Mucosa of descending colon (tissue), 3 donors: ENCODE data around the gene STYXL1. TPM values are rescaled to one million over a fixed set of nuclear protein-coding genes. Genes with fewer than 3 reads are reported as not detected.

Source experiments
- ATAC-seq: fragments of 200-7000 bp; cut with Tn5 transposase; one replicate; pipeline ENCODE4 v1.9.1; 2020; ENCODE audit warnings: mild to moderate bottlenecking, moderate library complexity
- DNase-seq, 3 donors: peaks; one replicate each; pipeline ENCODE4 v3.0.0-alpha.2; 2020
- H3K36me3 ChIP-seq: fragments of 200-600 bp; one replicate; pipeline ENCODE4 v1.8.0; 2021; ENCODE audit warnings: low read depth, mild to moderate bottlenecking
- H3K4me1 ChIP-seq: fragments of 200-600 bp; one replicate; pipeline ENCODE4 v1.8.0; 2021; ENCODE audit warnings: low read depth, mild to moderate bottlenecking
- H3K4me3 ChIP-seq: fragments of 200-600 bp; one replicate; pipeline ENCODE4 v1.8.0; 2021; ENCODE audit warnings: mild to moderate bottlenecking
- H3K9me3 ChIP-seq: fragments of 200-600 bp; one replicate; pipeline ENCODE4 v1.8.0; 2021; ENCODE audit warnings: mild to moderate bottlenecking
- intact Hi-C, 2 donors: fragments of 100-400 bp; cut with DNase I in 1 of 2; cut with micrococcal nuclease in 1 of 2; formaldehyde crosslinking; loops; one replicate each; pipeline versions ENCODE4 v1.11.0 to v1.11.1; 2022; cut with DNase I, micrococcal nuclease
- total RNA-seq, 3 donors: library from RNA; stranded (reverse); fragmentation: NEBNext Ultra II Directional in 2 of 3; extraction: Animal tissue kit (Norgen Biotek cat#: 25700) in 2 of 3; gene quantifications; one replicate each; pipeline versions ENCODE4 v1.2.1 to v1.2.4, GENCODE V29; 2021 to 2023
- TF ChIP-seq, protein P1 (sequence below): fragments of 200-600 bp; IDR thresholded peaks from one replicate; pipeline ENCODE4 v1.8.0; 2022; ENCODE audit warnings: antibody characterized with exemption, mild to moderate bottlenecking
- donor health status: DM: no; HTN: no; CAD: no; lungs with moderate emphysema.
- donor health status: DM: no; HTN: no; CAD: no.
- donor health status: DM: no; HTN: yes; CAD: no.

STYXL1 gene
- total RNA-seq, 3 donors from 2014 or later = 31.1 to 36.0 (median 33.7) TPM

DNA sequence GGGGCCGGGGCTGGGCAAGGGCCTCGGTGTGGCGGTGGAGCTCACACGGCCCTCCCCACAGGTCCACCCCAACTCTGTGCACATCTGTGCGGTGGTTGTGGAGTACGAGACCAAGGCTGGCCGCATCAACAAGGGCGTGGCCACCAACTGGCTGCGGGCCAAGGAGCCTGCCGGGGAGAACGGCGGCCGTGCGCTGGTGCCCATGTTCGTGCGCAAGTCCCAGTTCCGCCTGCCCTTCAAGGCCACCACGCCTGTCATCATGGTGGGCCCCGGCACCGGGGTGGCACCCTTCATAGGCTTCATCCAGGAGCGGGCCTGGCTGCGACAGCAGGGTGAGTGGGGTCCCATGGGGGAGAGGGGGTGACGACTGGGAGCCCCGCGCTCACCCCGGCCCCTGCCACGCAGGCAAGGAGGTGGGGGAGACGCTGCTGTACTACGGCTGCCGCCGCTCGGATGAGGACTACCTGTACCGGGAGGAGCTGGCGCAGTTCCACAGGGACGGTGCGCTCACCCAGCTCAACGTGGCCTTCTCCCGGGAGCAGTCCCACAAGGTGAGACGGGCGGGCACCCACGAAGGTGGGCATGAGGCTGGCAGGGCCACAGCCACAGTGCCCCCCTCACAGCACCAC lies 62.2 kb downstream of the STYXL1 start:
- peaks cover 3% of the 10 kb centered on the region for H3K4me1 ChIP-seq
- TF ChIP-seq, protein P1, sequence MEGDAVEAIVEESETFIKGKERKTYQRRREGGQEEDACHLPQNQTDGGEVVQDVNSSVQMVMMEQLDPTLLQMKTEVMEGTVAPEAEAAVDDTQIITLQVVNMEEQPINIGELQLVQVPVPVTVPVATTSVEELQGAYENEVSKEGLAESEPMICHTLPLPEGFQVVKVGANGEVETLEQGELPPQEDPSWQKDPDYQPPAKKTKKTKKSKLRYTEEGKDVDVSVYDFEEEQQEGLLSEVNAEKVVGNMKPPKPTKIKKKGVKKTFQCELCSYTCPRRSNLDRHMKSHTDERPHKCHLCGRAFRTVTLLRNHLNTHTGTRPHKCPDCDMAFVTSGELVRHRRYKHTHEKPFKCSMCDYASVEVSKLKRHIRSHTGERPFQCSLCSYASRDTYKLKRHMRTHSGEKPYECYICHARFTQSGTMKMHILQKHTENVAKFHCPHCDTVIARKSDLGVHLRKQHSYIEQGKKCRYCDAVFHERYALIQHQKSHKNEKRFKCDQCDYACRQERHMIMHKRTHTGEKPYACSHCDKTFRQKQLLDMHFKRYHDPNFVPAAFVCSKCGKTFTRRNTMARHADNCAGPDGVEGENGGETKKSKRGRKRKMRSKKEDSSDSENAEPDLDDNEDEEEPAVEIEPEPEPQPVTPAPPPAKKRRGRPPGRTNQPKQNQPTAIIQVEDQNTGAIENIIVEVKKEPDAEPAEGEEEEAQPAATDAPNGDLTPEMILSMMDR = no peak
- no peaks in the 10 kb centered on the region for H3K9me3 ChIP-seq
- H3K4me3 ChIP-seq = no peak overlapping the region
- intact Hi-C loops = no loop called here
- peak; percentile 64 for ATAC-seq
- peak; percentile 68 to 75 (median 72) for DNase-seq
- peaks cover 5% of the 10 kb centered on the region for H3K36me3 ChIP-seq

DNA sequence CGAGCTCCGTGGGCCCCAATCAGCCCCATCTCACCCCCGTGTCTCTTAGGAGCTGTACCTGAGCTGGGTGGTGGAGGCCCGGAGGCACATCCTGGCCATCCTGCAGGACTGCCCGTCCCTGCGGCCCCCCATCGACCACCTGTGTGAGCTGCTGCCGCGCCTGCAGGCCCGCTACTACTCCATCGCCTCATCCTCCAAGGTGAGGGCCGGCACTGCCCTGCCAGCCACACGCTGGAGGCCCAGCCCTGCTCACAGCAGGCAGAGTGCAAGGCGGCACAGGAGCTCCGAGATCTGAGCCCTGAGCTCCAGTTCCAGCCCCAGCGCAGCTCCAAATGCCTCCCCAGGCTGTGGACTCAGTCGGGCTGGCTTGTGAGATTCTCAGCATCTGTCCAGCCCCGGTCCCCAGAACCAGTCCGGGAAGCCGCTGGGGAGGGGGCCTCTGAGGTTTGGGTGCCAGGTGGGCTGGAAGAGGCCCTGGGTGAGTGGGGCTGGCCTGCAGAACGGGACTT lies 62.7 kb downstream of the STYXL1 start:
- TF ChIP-seq, protein P1 = no peak
- ATAC-seq (no peak), DNase-seq (no peak)
- H3K36me3 ChIP-seq = peaks cover 5% of the 10 kb centered on the region
- H3K9me3 ChIP-seq = no peaks in the 10 kb centered on the region
- H3K4me3 ChIP-seq = no peak overlapping the region
- peaks cover 6% of the 10 kb centered on the region for H3K4me1 ChIP-seq
- intact Hi-C loops = no loop called here

GRCh38 chr7:75984130-75985008 lies 63.4 kb downstream of the STYXL1 start:
- ATAC-seq (no peak), DNase-seq (no peak)
- TF ChIP-seq, protein P1 = no peak
- no peaks in the 10 kb centered on the region for H3K9me3 ChIP-seq
- H3K4me1 ChIP-seq = peaks cover 10% of the 10 kb centered on the region
- no peak overlapping the region for H3K4me3 ChIP-seq
- H3K36me3 ChIP-seq = peaks cover 5% of the 10 kb centered on the region
- intact Hi-C loops = no loop called here

- no peaks in the 10 kb centered on the region for H3K9me3 ChIP-seq
- H3K4me3 ChIP-seq = no peak overlapping the region
- H3K4me1 ChIP-seq = peaks cover 18% of the 10 kb centered on the region
- no peak for ATAC-seq
- DNase-seq = no peak
- peaks cover 5% of the 10 kb centered on the region for H3K36me3 ChIP-seq
- intact Hi-C loops = no loop called here
- TF ChIP-seq, protein P1 = no peak
These were observed 64.2 kb downstream of the STYXL1 start for GRCh38 chr7:75983471-75984129.

- H3K36me3 ChIP-seq = peaks cover 5% of the 10 kb centered on the region
- intact Hi-C loops = no loop called here
- ATAC-seq = no peak
- H3K9me3 ChIP-seq = no peaks in the 10 kb centered on the region
- no peak for DNase-seq
- H3K4me1 ChIP-seq = peaks cover 18% of the 10 kb centered on the region
- H3K4me3 ChIP-seq = no peak overlapping the region
- TF ChIP-seq, protein P1 = no peak
These were observed 65.3 kb downstream of the STYXL1 start for GRCh38 chr7:75982306-75983064.
